Midbrain (tissue), 1 donor: ENCODE results near the gene NCOR2.
A peak's percentile ranks its signal among the peaks of the same experiment; 100 is the strongest.

Experiments
- DNase-seq: peaks from one replicate; lab custom pipeline; 2025; lab: John Stamatoyannopoulos, UW

NCOR2 gene

DNA sequence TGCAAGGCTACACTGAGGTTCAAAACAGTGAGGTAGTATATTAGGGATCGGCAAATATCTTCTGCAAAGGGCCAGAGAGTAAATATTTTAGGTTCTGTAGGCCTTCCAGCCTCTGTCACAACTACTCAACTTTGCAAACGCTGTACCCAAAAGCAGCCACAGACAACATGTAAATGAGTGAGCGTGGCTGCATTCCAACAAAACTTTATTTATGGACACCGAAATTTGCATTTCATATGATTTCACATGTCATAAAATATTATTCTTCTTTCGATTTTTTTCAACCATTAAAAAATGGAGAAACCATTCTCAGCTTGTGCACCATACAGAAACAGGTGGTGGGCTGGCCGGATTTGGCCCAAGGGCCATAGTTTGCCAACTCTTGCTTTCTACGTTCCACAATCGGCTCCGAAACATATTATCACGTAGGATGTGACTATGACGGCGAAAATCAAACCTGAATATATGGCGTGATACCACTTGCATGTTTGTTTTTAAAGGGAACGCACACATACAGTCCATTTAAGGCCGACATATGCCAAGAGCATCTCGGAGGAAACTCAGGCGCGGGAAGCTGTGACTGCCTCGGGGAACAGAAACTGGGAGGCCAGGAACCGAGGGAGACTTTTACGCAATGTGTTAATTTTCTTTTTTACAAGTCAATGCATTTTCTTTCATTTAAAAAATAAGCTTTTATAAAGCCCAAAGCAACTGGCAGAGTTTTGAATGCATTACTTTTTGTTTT lies 7.1 kb downstream of the NCOR2 start:
- no peak for DNase-seq

GRCh38 chr12:124559182-124560017 lies 8.0 kb downstream of the NCOR2 start:
- DNase-seq, result no peak

GRCh38 chr12:124558313-124558712 lies 9.1 kb downstream of the NCOR2 start:
- no peak for DNase-seq

GRCh38 chr12:124557518-124558223 lies 9.7 kb downstream of the NCOR2 start:
- no peak for DNase-seq

GRCh38 chr12:124556896-124557501 lies 10.4 kb downstream of the NCOR2 start:
- peak; percentile 56 for DNase-seq

- no peak for DNase-seq
Measured at GRCh38 chr12:124556074-124556466, 11.3 kb downstream of the NCOR2 start.

GRCh38 chr12:124555168-124556073 lies 12.0 kb downstream of the NCOR2 start:
- DNase-seq, result no peak

- DNase-seq, result no peak
Measured at GRCh38 chr12:124554429-124555029, 12.9 kb downstream of the NCOR2 start.

- DNase-seq, result no peak
Measured at GRCh38 chr12:124553862-124554428, 13.5 kb downstream of the NCOR2 start.

DNA sequence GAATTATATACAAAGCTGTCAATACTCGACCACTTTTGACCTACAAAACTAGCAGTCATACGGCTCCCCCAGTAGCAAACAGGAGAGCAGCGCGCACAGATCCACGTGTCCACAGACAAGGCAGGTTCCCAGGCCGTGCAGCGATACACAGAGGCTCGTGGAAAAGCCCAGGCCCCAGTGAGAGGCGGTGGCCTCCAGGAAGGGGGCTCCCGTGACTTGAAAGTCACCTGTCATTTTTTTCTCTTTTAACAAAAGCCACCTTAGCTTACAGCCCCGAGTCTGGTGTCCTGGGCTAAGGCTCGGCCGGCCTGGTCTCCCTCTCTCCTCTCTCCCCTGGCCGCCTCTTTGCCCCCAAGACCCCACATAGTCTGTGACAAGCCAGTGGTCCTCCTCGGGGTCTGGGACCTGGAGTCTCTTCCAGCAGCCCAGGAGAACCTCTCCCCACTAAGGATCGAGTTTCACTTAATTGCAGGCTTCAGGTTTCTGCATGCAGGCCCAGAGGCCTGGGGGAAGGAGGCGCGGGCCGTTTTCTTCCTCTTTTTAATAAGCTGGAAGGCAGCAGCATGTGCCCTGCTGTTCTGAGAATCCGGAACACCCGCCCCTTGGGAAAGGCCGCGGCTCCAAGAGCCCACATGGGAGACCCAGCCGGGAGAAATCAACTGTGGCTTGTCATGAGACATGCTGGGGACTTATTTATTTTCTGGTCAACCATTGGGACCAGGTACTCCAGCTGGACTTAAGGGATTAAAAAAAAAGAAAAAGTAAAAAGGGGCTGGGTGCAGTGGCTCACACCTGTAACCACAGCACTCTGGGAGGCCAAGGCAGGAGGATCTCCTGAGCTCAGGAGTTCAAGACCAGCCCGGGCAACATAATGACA lies 15.9 kb downstream of the NCOR2 start:
- DNase-seq, result peak; percentile 40

- DNase-seq, result peak; percentile 62
Measured at GRCh38 chr12:124550123-124551089, 17.0 kb downstream of the NCOR2 start.

DNA sequence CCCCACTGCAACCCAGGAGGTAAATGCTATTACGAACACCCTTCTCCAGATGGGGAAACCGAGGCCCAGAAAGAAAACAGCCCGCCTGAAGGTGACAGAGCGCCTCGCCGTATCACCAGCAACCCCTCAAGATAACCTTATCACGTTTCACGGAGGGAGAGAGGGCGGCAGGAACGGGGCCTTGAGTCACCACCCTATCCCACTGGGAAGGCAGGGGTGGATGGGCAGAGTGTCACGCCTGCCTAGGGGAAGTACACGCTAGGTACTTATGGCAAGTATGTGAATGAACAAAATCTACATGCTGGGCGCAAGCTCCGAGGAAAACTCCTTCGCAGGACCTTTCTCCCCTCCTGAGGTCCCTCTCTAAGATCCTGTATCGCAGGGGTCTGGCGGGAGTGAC lies 17.8 kb downstream of the NCOR2 start:
- no peak for DNase-seq

DNA sequence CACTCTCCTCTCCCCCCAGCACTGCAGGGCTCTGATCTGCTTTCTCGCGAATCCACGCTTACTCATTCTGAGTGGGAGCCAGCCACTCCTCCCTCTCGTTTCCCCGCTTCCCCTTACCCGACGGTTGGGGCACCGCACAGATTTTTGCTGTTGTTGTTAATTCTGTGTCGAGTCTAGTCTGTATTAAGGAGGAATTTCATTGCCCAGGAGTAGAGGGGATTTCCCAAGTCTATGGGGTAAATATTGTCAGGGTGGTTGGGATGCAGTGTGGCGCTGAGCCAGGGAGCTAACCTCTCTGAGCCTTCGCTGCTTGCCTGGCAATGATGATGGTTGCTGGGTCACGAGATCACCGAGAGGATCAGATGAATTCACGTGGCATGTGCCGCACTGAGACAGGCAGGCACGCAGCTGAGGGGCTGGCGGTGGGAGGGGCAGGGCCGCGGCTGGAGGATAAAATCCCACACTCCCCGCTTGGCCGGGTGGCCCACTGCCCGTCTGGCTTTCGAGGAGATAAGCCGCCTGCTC lies 18.5 kb downstream of the NCOR2 start:
- DNase-seq, result no peak

GRCh38 chr12:124547626-124548025 lies 19.8 kb downstream of the NCOR2 start:
- DNase-seq, result no peak

DNA sequence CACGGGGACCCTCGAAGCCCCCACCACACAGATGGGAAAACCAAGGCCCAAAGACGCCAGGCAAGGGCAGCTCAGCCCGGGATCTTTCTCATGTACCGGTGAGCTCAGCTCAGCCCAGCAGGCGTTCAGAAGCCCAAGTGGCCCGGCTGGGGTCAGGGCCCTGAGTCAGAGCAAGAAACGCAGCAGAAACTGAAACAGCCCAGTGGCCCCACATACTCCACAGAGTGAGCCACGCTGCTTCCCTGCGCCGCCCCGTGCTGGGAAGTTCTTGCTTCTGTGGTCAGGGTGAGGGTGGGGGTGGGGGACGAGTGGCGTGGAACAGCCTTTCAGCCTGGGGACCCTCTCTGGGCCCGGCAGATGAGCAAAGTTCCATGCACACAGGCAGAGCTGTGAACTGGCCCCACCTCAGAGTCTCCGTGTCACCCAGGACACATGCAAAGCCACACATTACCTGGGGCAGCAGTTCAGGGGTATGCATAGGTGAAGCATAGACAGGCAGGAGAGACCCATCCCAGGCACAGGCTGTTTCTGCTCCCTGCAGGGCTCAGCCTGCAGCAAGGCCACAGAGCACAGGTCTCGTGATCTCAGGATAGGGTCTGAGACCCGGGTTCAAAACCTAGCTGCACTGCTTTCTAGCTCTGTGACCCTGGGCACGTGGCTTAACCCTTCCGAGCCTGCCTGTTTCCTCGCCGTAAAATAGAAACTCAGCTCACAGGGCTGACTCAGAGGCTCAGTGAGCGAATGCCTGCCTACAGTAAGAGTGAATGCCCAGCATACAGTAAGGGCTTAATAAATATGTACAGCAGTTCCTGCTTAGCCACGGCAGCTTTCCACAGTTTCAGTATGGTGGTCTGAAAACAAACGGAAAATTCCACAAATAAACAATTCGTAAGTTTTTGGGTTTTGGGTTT lies 21.6 kb downstream of the NCOR2 start:
- no peak for DNase-seq

DNA sequence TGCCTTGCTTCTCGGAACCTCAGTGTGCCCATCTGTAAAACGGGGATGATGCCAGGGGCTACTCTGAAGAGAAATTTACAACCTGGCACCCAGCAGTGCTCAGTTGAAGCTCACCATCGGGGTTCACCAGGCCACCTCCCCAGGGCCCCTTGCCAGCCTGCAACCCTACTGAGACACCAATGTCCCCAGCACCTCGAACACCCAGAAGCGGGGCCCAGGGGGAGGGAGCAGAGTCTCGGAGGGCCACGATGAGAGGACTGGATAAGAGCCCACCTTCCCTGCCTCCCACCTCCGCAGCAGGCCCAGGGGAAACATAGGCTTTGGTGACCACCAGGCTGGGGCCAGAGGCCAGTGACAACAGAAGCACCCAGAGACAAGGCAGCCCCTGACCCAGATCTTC lies 22.4 kb downstream of the NCOR2 start:
- DNase-seq, result no peak
